Mesothelial cell of epicardium (in vitro differentiated cells): ENCODE results near the gene AGTR1. TPM values are rescaled to one million over a fixed set of nuclear protein-coding genes. Genes with fewer than 3 reads are reported as not detected.
A peak's percentile ranks its signal among the peaks of the same experiment; 100 is the strongest.

ENCODE experiments used
- DNase-seq, 2 experiments: peaks; one replicate each; pipeline ENCODE4 v3.0.0; 2021; ENCODE audit warnings: low spot score in 2 of 2; ENCODE audit not compliant: unreplicated experiment in 2 of 2
- H3K27ac Mint-ChIP-seq: 2 replicates; pipeline ENCODE4 v1.8.0; 2021; ENCODE audit warnings: mixed read lengths
- H3K27me3 Mint-ChIP-seq: 2 replicates; pipeline ENCODE4 v1.8.0; 2021; ENCODE audit warnings: low read depth, mixed read lengths
- H3K36me3 Mint-ChIP-seq: 2 replicates; pipeline ENCODE4 v1.8.0; 2021; ENCODE audit warnings: mixed read lengths
- H3K4me1 Mint-ChIP-seq: 2 replicates; pipeline ENCODE4 v1.8.0; 2021; ENCODE audit warnings: mixed read lengths
- H3K4me3 Mint-ChIP-seq: 2 replicates; pipeline ENCODE4 v1.8.0; 2021; ENCODE audit warnings: mild to moderate bottlenecking, moderate library complexity, mixed read lengths
- H3K9me3 Mint-ChIP-seq: 2 replicates; pipeline ENCODE4 v1.8.0; 2021; ENCODE audit warnings: mixed read lengths
- total RNA-seq: library from RNA; stranded (reverse); gene quantifications from 3 replicates; pipeline ENCODE4 v1.2.1, GENCODE V29; 2021
- TF ChIP-seq, protein P1 (sequence below): fragments of 200-600 bp; sonication (generic); IDR thresholded peaks from one replicate; pipeline ENCODE4 v1.5.0; 2021; ENCODE audit warnings: antibody characterized with exemption; ENCODE audit not compliant: unreplicated experiment

Gene AGTR1
- total RNA-seq, 1 donor from 2014 or later = 0.13 TPM

- H3K27ac Mint-ChIP-seq = no peak overlapping the region
- no peak for DNase-seq
- H3K4me1 Mint-ChIP-seq = no peaks in the 10 kb centered on the region
- TF ChIP-seq, protein P1, sequence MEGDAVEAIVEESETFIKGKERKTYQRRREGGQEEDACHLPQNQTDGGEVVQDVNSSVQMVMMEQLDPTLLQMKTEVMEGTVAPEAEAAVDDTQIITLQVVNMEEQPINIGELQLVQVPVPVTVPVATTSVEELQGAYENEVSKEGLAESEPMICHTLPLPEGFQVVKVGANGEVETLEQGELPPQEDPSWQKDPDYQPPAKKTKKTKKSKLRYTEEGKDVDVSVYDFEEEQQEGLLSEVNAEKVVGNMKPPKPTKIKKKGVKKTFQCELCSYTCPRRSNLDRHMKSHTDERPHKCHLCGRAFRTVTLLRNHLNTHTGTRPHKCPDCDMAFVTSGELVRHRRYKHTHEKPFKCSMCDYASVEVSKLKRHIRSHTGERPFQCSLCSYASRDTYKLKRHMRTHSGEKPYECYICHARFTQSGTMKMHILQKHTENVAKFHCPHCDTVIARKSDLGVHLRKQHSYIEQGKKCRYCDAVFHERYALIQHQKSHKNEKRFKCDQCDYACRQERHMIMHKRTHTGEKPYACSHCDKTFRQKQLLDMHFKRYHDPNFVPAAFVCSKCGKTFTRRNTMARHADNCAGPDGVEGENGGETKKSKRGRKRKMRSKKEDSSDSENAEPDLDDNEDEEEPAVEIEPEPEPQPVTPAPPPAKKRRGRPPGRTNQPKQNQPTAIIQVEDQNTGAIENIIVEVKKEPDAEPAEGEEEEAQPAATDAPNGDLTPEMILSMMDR = no peak
- no peaks in the 10 kb centered on the region for H3K9me3 Mint-ChIP-seq
- no peaks in the 10 kb centered on the region for H3K27me3 Mint-ChIP-seq
- H3K4me3 Mint-ChIP-seq = no peak overlapping the region
- H3K36me3 Mint-ChIP-seq = no peaks in the 10 kb centered on the region
Measured at GRCh38 chr3:148711981-148712666, 14.4 kb downstream of the AGTR1 start.

DNA sequence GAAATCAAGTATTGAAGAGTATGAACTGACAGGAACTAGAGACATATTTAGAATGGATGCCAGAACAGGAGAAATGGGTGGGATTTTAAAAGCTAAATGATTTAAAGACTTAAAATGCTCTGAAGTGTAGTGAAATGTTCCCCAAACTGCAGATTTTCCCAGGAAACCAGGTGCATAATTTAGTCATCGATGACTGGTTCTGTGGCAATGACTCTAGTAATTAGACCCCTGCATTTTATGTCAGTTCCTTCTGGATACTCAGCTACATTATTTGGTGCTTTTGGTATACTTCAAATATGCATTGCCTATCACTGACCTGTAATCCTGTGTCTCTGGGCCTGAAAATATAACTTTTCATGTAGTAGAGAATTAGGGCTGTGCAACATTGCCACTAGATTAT, 16.8 kb downstream of the AGTR1 start:
- no peak for DNase-seq
- no peaks in the 10 kb centered on the region for H3K36me3 Mint-ChIP-seq
- TF ChIP-seq, protein P1 = no peak
- no peaks in the 10 kb centered on the region for H3K9me3 Mint-ChIP-seq
- H3K27me3 Mint-ChIP-seq = no peaks in the 10 kb centered on the region
- H3K4me1 Mint-ChIP-seq = no peaks in the 10 kb centered on the region
- H3K4me3 Mint-ChIP-seq = no peak overlapping the region
- H3K27ac Mint-ChIP-seq = no peak overlapping the region

- Mint-ChIP-seq H3K27me3 (peaks cover 6% of the 10 kb centered on the region), H3K4me3 (no peak overlapping the region)
- TF ChIP-seq, protein P1 = no peak
Measured at GRCh38 chr3:148716657-148717056, 19.0 kb downstream of the AGTR1 start.

GRCh38 chr3:148717885-148718561, 20.3 kb downstream of the AGTR1 start:
- no peak for DNase-seq
- Mint-ChIP-seq H3K4me3 (no peak overlapping the region), H3K4me1 (no peaks in the 10 kb centered on the region), H3K27me3 (peaks cover 9% of the 10 kb centered on the region), H3K9me3 (no peaks in the 10 kb centered on the region), H3K36me3 (no peaks in the 10 kb centered on the region), H3K27ac (no peak overlapping the region)
- TF ChIP-seq, protein P1 = no peak

More at GRCh38 chr3:148716657-148717056, 19.0 kb downstream of the AGTR1 start:
- no peaks in the 10 kb centered on the region for H3K36me3 Mint-ChIP-seq
- no peaks in the 10 kb centered on the region for H3K4me1 Mint-ChIP-seq
- no peak for DNase-seq
- no peaks in the 10 kb centered on the region for H3K9me3 Mint-ChIP-seq
- H3K27ac Mint-ChIP-seq = no peak overlapping the region

DNA sequence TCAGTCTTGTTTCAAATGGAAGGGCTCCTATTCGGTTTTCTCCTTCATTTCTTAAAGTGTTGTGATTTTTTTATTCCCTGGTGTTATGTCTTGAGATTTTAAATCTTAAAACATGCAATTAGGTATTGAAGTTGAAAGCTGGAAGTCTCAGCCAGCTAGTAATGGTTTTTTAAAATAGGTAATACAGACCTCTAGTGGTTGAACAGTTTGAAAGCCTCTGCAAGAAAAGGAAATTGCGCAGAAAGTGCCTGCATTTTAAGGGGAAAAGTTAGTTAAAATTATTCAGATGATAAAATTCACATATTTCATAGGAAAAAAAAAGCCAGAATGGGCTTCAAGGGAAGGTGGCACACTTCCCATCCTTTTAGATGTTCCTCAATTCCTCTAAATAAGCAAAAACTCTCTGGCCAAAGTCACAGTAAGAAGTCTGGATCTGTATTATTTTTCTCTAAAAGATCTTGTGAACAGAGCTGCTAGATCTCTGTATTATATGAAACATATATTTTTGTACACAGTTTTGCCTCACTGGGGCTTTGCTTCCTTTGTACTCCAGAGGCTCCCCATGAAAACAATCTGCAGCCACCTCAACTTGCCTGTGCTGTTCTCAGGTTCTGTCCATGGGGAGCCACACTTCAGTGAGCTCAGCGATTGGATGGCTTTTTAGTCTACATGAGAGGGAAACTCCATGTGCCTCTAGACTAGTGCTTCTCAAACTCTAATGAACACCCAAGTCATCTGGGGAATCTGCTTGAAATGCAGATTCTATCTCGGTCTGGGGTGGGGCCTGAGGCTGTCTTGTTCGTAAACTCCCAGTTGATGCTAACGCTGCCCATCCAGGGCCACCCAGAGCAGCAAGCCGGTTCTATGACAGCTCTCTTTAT, 21.5 kb downstream of the AGTR1 start:
- Mint-ChIP-seq H3K4me3 (no peak overlapping the region), H3K36me3 (no peaks in the 10 kb centered on the region), H3K9me3 (no peaks in the 10 kb centered on the region), H3K27me3 (peaks cover 9% of the 10 kb centered on the region), H3K27ac (no peak overlapping the region), H3K4me1 (no peaks in the 10 kb centered on the region)
- TF ChIP-seq, protein P1 = peak; percentile 31
- DNase-seq = no peak
